Erythroblast (primary cell): Measurements from ENCODE around the gene CEACAM18.

ENCODE experiments used
- GATA1 ChIP-seq: IDR thresholded peaks from 2 replicates; pipeline ENCODE4 v1.6.1; 2011; ENCODE audit warnings: low read depth, mild to moderate bottlenecking, control low read depth, low read length, moderate library complexity
- POLR2A ChIP-seq: IDR thresholded peaks from 2 replicates; pipeline ENCODE4 v1.6.1; 2011; ENCODE audit warnings: mild to moderate bottlenecking, low read length

- peak; percentile 61 for TF ChIP-seq POLR2A
- no peak for TF ChIP-seq GATA1
Measured at GRCh38 chr19:51531349-51532315, 53.3 kb downstream of the CEACAM18 start, which contains the start of gene SIGLEC6.
